Mesendoderm (in vitro differentiated cells): ENCODE results near the gene BCAR3.

Experiments used
- DNase-seq: peaks from one replicate; pipeline ENCODE4 v3.0.0; 2013
- H2AK5ac ChIP-seq: 2 replicates; pipeline ENCODE4 v1.6.1; 2013; ENCODE audit warnings: low read length, inconsistent platforms
- H2BK120ac ChIP-seq: 2 replicates; pipeline ENCODE4 v1.6.1; 2013; ENCODE audit warnings: low read depth, mild to moderate bottlenecking, low read length, moderate library complexity, mixed read lengths
- H2BK15ac ChIP-seq: replicated peaks from 2 replicates; pipeline ENCODE4 v1.6.1; 2013; ENCODE audit warnings: low read depth, mild to moderate bottlenecking, moderate library complexity
- H2BK5ac ChIP-seq: 2 replicates; pipeline ENCODE4 v1.6.1; 2013; ENCODE audit warnings: low read length, inconsistent platforms
- H3K18ac ChIP-seq: 2 replicates; pipeline ENCODE4 v1.6.1; 2013; ENCODE audit warnings: mild to moderate bottlenecking, low read length, mixed read lengths
- H3K23ac ChIP-seq: one replicate; pipeline ENCODE4 v1.6.1; 2013; ENCODE audit warnings: low read length
- H3K27ac ChIP-seq: 2 replicates; pipeline ENCODE4 v1.5.1; 2013; ENCODE audit warnings: low read depth, mild to moderate bottlenecking, inconsistent platforms, low read length, moderate library complexity
- H3K27me3 ChIP-seq: 2 replicates; pipeline ENCODE4 v1.6.1; 2013; ENCODE audit warnings: low read length, control low read depth, mild to moderate bottlenecking, inconsistent platforms; ENCODE audit not compliant: insufficient read depth, poor library complexity
- H3K36me3 ChIP-seq: 2 replicates; pipeline ENCODE4 v1.6.1; 2013; ENCODE audit warnings: low read length, inconsistent platforms; ENCODE audit not compliant: control insufficient read depth, insufficient read depth
- H3K4ac ChIP-seq: one replicate; pipeline ENCODE4 v1.6.1; 2013; ENCODE audit warnings: low read depth, mild to moderate bottlenecking, low read length, moderate library complexity
- H3K4me1 ChIP-seq: 2 replicates; pipeline ENCODE4 v1.6.1; 2013; ENCODE audit warnings: low read depth, low read length, inconsistent platforms; ENCODE audit not compliant: control insufficient read depth
- H3K4me2 ChIP-seq: 2 replicates; pipeline ENCODE4 v1.6.1; 2013; ENCODE audit warnings: low read length
- H3K4me3 ChIP-seq: 2 replicates; pipeline ENCODE4 v1.5.1; 2013; ENCODE audit warnings: mild to moderate bottlenecking, low read length
- H3K56ac ChIP-seq: one replicate; pipeline ENCODE4 v1.6.1; 2013; ENCODE audit warnings: low read length
- H3K79me1 ChIP-seq: 2 replicates; pipeline ENCODE4 v1.6.1; 2013; ENCODE audit warnings: low read length, inconsistent platforms
- H3K79me2 ChIP-seq: 2 replicates; pipeline ENCODE4 v1.6.1; 2013; ENCODE audit warnings: mild to moderate bottlenecking, low read length; ENCODE audit not compliant: control insufficient read depth, insufficient read depth
- H3K9ac ChIP-seq: 2 replicates; pipeline ENCODE4 v1.6.1; 2013; ENCODE audit warnings: low read length, inconsistent platforms
- H4K5ac ChIP-seq: one replicate; pipeline ENCODE4 v1.6.1; 2013; ENCODE audit warnings: low read length
- H4K8ac ChIP-seq: one replicate; pipeline ENCODE4 v1.6.1; 2013; ENCODE audit warnings: low read depth, mild to moderate bottlenecking, control low read depth, low read length, moderate library complexity
- WGBS: extraction: QIAGEN DNeasy Blood & Tissue Kit; methylation state at CpG from one replicate; pipeline ENCODE4 v1.1.7; 2013; ENCODE audit warnings: low lambda C conversion rate, missing lambda C conversion rate; ENCODE audit not compliant: insufficient coverage; ENCODE audit errors: extremely low coverage; 5-methylcytosine and 5-hydroxymethylcytosine counted together

The BCAR3 gene

GRCh38 chr1:93670141-93670540 lies 11.5 kb downstream of the BCAR3 start:
- Histone ChIP-seq H3K27me3 (no peaks in the 10 kb centered on the region), H3K18ac (no peak overlapping the region), H3K4me2 (no peak overlapping the region), H3K36me3 (peaks cover 6% of the 10 kb centered on the region), H3K27ac (no peak overlapping the region), H4K8ac (no peak overlapping the region), H3K79me2 (peaks cover 51% of the 10 kb centered on the region), H3K4me3 (no peak overlapping the region), H2BK120ac (no peak overlapping the region), H2BK5ac (no peak overlapping the region), H3K56ac (peak overlapping the region; percentile 25), H3K4ac (no peak overlapping the region), H2BK15ac (no peak overlapping the region), H4K5ac (no peak overlapping the region), H3K9ac (no peak overlapping the region), H3K79me1 (peaks cover 28% of the 10 kb centered on the region), H3K4me1 (peaks cover 25% of the 10 kb centered on the region), H2AK5ac (no peak overlapping the region), H3K23ac (no peak overlapping the region)
- no peak for DNase-seq
- WGBS, result no CpG with 5 or more reads among the region's 1 CpG

DNA sequence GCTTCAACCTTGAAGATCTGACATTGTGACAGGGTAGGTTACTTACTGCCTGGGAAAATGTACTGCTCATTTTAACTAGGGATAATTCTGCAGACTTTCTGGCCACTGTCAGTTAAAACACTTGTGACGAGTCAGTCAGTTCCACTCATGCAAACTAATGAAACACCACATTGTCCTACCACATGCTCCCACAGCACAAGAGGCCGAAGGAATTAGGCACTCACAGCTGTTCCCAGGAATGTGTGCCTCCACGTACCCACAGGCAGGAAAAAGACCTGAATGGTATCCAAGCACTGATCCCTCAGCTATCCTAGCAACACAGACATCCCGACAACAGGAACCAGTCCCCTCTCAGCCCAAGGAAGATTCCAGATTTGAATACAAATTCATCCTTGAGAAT lies 12.3 kb downstream of the BCAR3 start:
- Histone ChIP-seq H2BK5ac (no peak overlapping the region), H4K8ac (no peak overlapping the region), H3K27me3 (no peaks in the 10 kb centered on the region), H3K18ac (peak overlapping the region; percentile 70), H3K4me1 (peaks cover 31% of the 10 kb centered on the region), H3K79me2 (peaks cover 47% of the 10 kb centered on the region), H2BK15ac (no peak overlapping the region), H3K79me1 (peaks cover 25% of the 10 kb centered on the region), H2BK120ac (no peak overlapping the region), H3K9ac (no peak overlapping the region), H3K36me3 (peaks cover 6% of the 10 kb centered on the region), H3K27ac (no peak overlapping the region), H3K4ac (no peak overlapping the region), H3K23ac (no peak overlapping the region), H3K4me2 (no peak overlapping the region), H2AK5ac (no peak overlapping the region), H3K4me3 (no peak overlapping the region), H3K56ac (no peak overlapping the region), H4K5ac (no peak overlapping the region)
- WGBS, result no CpG with 5 or more reads among the region's 4 CpGs
- DNase-seq, result no peak

DNA sequence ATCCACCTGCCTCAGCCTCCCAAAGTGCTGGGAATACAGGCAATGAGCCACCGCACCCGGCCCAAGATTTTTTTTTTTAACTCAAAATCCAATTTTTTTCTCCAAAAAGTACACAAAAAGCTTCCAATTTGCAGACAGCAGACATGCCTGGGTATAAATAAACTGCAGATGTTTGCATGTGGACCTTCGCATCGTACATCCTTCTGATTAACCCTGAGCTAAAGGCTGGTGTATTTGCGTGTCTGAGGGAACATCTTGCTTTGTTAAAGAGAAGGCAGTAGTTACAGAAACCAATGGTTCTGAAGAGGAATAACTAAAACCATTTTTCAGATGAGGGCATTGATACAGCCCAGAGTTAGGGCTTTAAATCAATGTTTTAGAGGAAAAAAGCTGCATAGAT lies 12.7 kb downstream of the BCAR3 start:
- H3K18ac ChIP-seq, result peak overlapping the region; percentile 70
- H3K79me1 ChIP-seq, result peaks cover 25% of the 10 kb centered on the region
- H3K4me3 ChIP-seq, result no peak overlapping the region
- no peak overlapping the region for H3K56ac ChIP-seq
- H3K4me2 ChIP-seq, result no peak overlapping the region
- H2AK5ac ChIP-seq, result no peak overlapping the region
- peaks cover 48% of the 10 kb centered on the region for H3K79me2 ChIP-seq
- WGBS, result no CpG with 5 or more reads among the region's 5 CpGs
- no peak overlapping the region for H3K9ac ChIP-seq
- H2BK5ac ChIP-seq, result no peak overlapping the region
- no peak overlapping the region for H3K4ac ChIP-seq
- no peak overlapping the region for H3K27ac ChIP-seq
- H2BK15ac ChIP-seq, result no peak overlapping the region
- H4K5ac ChIP-seq, result no peak overlapping the region
- H3K23ac ChIP-seq, result no peak overlapping the region
- DNase-seq, result no peak
- peaks cover 32% of the 10 kb centered on the region for H3K4me1 ChIP-seq
- no peak overlapping the region for H4K8ac ChIP-seq
- H2BK120ac ChIP-seq, result no peak overlapping the region
- peaks cover 6% of the 10 kb centered on the region for H3K36me3 ChIP-seq
- H3K27me3 ChIP-seq, result no peaks in the 10 kb centered on the region

- peak overlapping the region; percentile 59 for H3K27ac ChIP-seq
- DNase-seq, result peak; percentile 68
- no CpG with 5 or more reads among the region's 5 CpGs for WGBS
These were observed 13.5 kb downstream of the BCAR3 start for GRCh38 chr1:93668121-93668520.

GRCh38 chr1:93667642-93668041 lies 14.0 kb downstream of the BCAR3 start:
- Histone ChIP-seq H3K4me2 (no peak overlapping the region), H2BK15ac (no peak overlapping the region), H4K8ac (no peak overlapping the region), H3K18ac (peak overlapping the region; percentile 78), H2BK120ac (no peak overlapping the region), H3K56ac (peak overlapping the region; percentile 77), H2BK5ac (peak overlapping the region; percentile 55), H3K23ac (no peak overlapping the region), H3K27me3 (no peaks in the 10 kb centered on the region), H3K79me2 (peaks cover 46% of the 10 kb centered on the region), H3K27ac (peak overlapping the region; percentile 59), H2AK5ac (no peak overlapping the region), H3K4me3 (no peak overlapping the region), H4K5ac (no peak overlapping the region), H3K9ac (peak overlapping the region; percentile 15), H3K4ac (peak overlapping the region; percentile 2), H3K79me1 (peaks cover 23% of the 10 kb centered on the region), H3K4me1 (peaks cover 40% of the 10 kb centered on the region), H3K36me3 (peaks cover 4% of the 10 kb centered on the region)
- WGBS, result no CpG with 5 or more reads among the region's 4 CpGs
- peak; percentile 98 for DNase-seq

More at GRCh38 chr1:93668121-93668520, 13.5 kb downstream of the BCAR3 start:
- peaks cover 39% of the 10 kb centered on the region for H3K4me1 ChIP-seq
- no peak overlapping the region for H4K8ac ChIP-seq
- H3K56ac ChIP-seq, result peak overlapping the region; percentile 77
- peak overlapping the region; percentile 31 for H3K9ac ChIP-seq
- no peak overlapping the region for H2AK5ac ChIP-seq
- peaks cover 4% of the 10 kb centered on the region for H3K36me3 ChIP-seq
- H2BK120ac ChIP-seq, result no peak overlapping the region
- peak overlapping the region; percentile 78 for H3K18ac ChIP-seq
- no peak overlapping the region for H3K23ac ChIP-seq
- H3K4me3 ChIP-seq, result no peak overlapping the region
- no peak overlapping the region for H2BK15ac ChIP-seq
- no peak overlapping the region for H4K5ac ChIP-seq
- peak overlapping the region; percentile 2 for H3K4ac ChIP-seq
- no peaks in the 10 kb centered on the region for H3K27me3 ChIP-seq
- H3K79me2 ChIP-seq, result peaks cover 50% of the 10 kb centered on the region
- H3K79me1 ChIP-seq, result peaks cover 27% of the 10 kb centered on the region
- no peak overlapping the region for H3K4me2 ChIP-seq
- peak overlapping the region; percentile 58 for H2BK5ac ChIP-seq
